ENCODE results near the gene CIB4. TPM values are rescaled to one million over a fixed set of nuclear protein-coding genes. Genes with fewer than 3 reads are reported as not detected.
"Not testable (repeated sequence)": the region's sequence is repeated elsewhere in the genome, so short reads cannot be mapped to it uniquely, and the experiment has no call there.

Gene CIB4
- total and polyA plus RNA-seq, 2 experiments from 2014 or later, result not detected

DNA sequence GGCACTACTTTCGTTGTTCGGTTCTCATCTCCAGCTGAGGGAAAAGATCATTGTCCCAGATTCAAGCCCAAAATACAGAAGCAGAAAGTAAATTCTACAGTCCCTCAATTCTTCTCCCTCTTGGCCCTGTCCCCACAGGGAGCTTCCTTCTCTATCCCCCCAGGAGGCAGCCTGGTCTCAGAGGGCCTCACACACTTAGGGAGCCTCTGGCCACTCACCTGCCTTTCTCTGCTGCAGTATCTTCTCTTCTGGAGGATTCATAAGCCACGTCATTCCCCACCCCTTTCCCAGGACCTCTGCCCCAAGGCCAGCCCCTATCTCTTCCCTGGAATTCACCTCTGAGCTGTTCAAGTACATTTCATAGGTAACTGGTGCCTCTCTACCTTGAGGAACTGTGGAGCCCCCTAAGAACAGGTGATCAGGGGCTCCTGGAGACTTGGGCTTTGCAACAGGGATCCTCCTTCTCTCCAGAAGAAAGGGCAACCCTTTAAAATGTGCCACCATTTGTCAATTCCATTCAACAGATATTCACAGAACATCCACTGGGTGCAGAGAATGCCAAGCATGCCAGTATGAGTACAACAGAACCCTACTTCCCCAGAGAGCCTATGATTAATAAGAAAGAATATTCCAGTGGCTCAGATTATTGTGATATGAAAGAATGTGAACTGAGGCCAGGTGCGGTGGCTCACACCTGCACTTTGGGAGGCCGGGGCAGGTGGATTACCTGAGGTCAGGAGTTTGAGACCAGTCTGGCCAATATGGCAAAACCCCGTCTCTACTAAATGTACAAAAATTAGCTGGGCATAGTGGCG, 72.9 kb downstream of the CIB4 start:
- no peaks in the 10 kb centered on the region for H3K36me3 ChIP-seq
- no peak for DNase-seq (ENCODE audit: low read depth in 1 of 2, low spot score in 1 of 2)
- H3K9me3 ChIP-seq (ENCODE audit: low read depth), result no peaks in the 10 kb centered on the region
- H3K27ac ChIP-seq, result no peak overlapping the region
- H3K27me3 ChIP-seq, result peaks cover 51% of the 10 kb centered on the region
- TF ChIP-seq, protein P1, sequence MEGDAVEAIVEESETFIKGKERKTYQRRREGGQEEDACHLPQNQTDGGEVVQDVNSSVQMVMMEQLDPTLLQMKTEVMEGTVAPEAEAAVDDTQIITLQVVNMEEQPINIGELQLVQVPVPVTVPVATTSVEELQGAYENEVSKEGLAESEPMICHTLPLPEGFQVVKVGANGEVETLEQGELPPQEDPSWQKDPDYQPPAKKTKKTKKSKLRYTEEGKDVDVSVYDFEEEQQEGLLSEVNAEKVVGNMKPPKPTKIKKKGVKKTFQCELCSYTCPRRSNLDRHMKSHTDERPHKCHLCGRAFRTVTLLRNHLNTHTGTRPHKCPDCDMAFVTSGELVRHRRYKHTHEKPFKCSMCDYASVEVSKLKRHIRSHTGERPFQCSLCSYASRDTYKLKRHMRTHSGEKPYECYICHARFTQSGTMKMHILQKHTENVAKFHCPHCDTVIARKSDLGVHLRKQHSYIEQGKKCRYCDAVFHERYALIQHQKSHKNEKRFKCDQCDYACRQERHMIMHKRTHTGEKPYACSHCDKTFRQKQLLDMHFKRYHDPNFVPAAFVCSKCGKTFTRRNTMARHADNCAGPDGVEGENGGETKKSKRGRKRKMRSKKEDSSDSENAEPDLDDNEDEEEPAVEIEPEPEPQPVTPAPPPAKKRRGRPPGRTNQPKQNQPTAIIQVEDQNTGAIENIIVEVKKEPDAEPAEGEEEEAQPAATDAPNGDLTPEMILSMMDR (IDR thresholded peaks at IDR 0.05; ENCODE audit: low read depth, low read length), result no peak
- H3K4me3 ChIP-seq, result no peak overlapping the region
- no peaks in the 10 kb centered on the region for H3K4me1 ChIP-seq (ENCODE audit: low read depth)

DNA sequence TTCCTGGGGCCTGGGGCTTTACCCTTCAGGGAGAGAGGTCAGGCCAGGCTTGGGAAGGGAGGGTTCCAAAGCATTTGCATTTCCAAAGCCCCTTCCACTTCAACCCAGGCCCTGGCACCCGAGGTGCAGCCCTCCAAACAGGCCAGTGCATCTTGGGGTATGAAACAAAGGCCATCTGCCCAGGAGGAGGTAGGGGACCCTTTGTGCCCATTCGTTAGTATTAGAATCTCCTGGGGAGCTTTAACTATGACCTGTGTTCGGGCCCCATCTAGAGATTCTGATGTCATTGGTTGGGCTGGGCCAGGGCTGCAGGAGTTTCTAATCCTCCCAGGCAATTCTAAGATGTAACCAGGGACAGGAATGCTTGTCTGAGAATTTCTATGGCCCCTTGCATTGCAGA, 73.6 kb downstream of the CIB4 start:
- no peaks in the 10 kb centered on the region for H3K36me3 ChIP-seq
- no peak overlapping the region for H3K4me3 ChIP-seq
- TF ChIP-seq, protein P1 (IDR thresholded peaks at IDR 0.05; ENCODE audit: low read depth, low read length), result no peak
- no peak overlapping the region for H3K27ac ChIP-seq
- peaks cover 58% of the 10 kb centered on the region for H3K27me3 ChIP-seq
- no peak for DNase-seq (ENCODE audit: low read depth in 1 of 2, low spot score in 1 of 2)
- no peaks in the 10 kb centered on the region for H3K9me3 ChIP-seq (ENCODE audit: low read depth)
- H3K4me1 ChIP-seq (ENCODE audit: low read depth), result no peaks in the 10 kb centered on the region

DNA sequence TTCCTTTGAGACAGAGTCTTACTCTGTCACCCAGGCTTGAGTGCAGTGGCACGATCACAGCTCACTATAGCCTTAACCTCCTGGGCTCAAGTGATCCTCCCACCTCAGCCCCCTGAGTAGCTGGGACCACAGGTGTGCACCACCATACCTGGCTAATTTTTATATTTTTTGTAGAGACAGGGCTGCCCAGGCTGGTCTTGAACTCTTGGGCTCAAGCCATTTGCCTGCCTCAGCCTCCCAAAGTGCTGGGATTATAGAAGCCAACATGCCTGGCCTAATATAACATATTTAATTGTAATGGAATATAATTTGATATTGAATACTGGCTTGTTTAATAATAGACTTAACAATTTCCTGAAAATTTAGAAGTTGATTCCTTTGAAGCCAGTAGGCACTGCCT, 74.4 kb downstream of the CIB4 start:
- peaks cover 63% of the 10 kb centered on the region for H3K27me3 ChIP-seq
- not testable (repeated sequence) for H3K36me3 ChIP-seq; H3K27ac ChIP-seq; DNase-seq (ENCODE audit: low read depth in 1 of 2, low spot score in 1 of 2); H3K4me1 ChIP-seq (ENCODE audit: low read depth); H3K4me3 ChIP-seq; H3K9me3 ChIP-seq (ENCODE audit: low read depth)

DNA sequence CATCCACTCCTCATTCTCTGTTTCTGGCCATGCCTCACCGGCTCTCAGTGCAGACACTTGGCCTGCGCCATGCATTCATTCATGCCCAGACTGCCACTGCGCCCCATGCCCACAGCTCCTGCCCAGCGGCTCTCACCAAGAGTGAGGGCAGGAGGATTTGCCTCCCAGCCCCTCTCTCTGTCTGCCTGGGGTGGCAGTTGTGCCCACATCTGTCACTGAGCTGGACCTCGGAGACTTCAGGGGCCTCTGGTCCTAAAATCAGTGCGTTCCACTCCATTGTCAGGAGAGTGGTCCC, 75.1 kb downstream of the CIB4 start:
- TF ChIP-seq, protein P1 (IDR thresholded peaks at IDR 0.05; ENCODE audit: low read depth, low read length), result no peak
- Histone ChIP-seq H3K27me3 (peaks cover 70% of the 10 kb centered on the region), H3K4me3 (no peak overlapping the region), H3K4me1 (ENCODE audit: low read depth) (no peaks in the 10 kb centered on the region), H3K9me3 (ENCODE audit: low read depth) (no peaks in the 10 kb centered on the region), H3K27ac (no peak overlapping the region), H3K36me3 (no peaks in the 10 kb centered on the region)
- no peak for DNase-seq (ENCODE audit: low read depth in 1 of 2, low spot score in 1 of 2)

DNA sequence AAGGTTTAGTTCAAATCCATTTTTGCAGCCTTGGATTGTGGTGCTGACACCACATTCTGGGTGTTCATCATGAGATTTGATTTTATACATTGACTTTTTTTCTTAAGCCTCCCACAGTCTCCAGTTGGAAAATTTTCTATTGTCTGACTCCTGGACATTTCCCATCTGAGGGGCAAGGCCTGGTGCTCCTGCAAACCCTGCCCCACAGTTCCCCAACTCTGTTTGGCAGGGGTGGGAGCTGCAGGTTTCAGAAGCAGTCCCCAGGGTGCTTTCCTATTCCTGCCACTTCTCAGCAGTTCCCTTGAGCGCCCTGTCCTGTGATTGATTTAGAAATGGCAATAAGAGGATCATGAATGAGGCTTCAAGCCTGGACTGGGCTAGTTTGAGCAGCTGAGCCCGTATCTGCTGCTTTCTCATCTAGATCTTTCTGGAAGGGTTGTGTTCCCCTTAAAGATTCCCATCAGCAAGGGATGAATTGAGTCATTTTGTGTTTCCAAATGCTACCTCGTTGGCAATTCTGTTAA, 77.0 kb downstream of the CIB4 start:
- TF ChIP-seq, protein P1 (IDR thresholded peaks at IDR 0.05; ENCODE audit: low read depth, low read length), result no peak
- Histone ChIP-seq H3K27ac (no peak overlapping the region), H3K9me3 (ENCODE audit: low read depth) (no peaks in the 10 kb centered on the region), H3K4me1 (ENCODE audit: low read depth) (no peaks in the 10 kb centered on the region), H3K27me3 (peaks cover 75% of the 10 kb centered on the region), H3K36me3 (no peaks in the 10 kb centered on the region), H3K4me3 (no peak overlapping the region)
- no peak for DNase-seq (ENCODE audit: low read depth in 1 of 2, low spot score in 1 of 2)

DNA sequence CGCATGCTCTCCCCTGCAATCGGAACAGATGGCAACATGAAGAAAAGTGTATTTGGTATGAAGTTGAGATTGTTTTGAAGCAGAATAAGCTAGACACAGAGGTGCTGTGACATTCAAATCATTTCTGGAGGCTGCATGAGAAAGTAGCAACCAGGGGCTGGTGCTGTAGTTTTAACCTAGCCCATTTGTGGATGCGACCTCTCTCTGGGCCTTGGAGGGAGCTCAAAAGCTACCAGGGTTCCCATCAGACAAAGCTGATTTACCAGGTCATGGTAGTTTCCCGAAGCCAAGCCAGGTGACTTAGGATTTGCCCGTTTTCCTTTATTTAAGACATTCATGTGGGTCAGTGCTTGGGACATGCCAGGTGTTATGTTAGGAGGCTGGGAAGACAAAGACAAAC, 77.5 kb downstream of the CIB4 start:
- H3K4me1 ChIP-seq (ENCODE audit: low read depth), result no peaks in the 10 kb centered on the region
- H3K36me3 ChIP-seq, result no peaks in the 10 kb centered on the region
- no peak overlapping the region for H3K27ac ChIP-seq
- peaks cover 80% of the 10 kb centered on the region for H3K27me3 ChIP-seq
- TF ChIP-seq, protein P1 (IDR thresholded peaks at IDR 0.05; ENCODE audit: low read depth, low read length), result no peak
- no peak for DNase-seq (ENCODE audit: low read depth in 1 of 2, low spot score in 1 of 2)
- H3K4me3 ChIP-seq, result no peak overlapping the region
- H3K9me3 ChIP-seq (ENCODE audit: low read depth), result no peaks in the 10 kb centered on the region

Data from cardiac muscle cell (in vitro differentiated cells and primary cell).